IMR-90 (cell line): ENCODE measurements around the gene SYT5. TPM values are rescaled to one million over a fixed set of nuclear protein-coding genes. Genes with fewer than 3 reads are reported as not detected.

Experiments
- ATAC-seq: fragments of 200-7000 bp; cut with Tn5 transposase; 2 replicates; pipeline ENCODE4 v1.9.1; 2020; ENCODE audit warnings: low read depth, mild to moderate bottlenecking, moderate library complexity
- BruUV-seq: library from RNA; stranded (reverse); fragments of 400-500 nt; replicated peaks from 2 replicates; lab custom pipeline; 2021; lab: Mats Ljungman, UMichigan
- CTCF ChIA-PET: fragments of 300-600 bp; formaldehyde crosslinking; extraction: SDS; loops from one replicate; lab custom pipeline; 2021; ENCODE audit warnings: antibody characterized with exemption; lab: Yijun Ruan, JAX
- POLR2A ChIA-PET: fragments of 300-600 bp; sonication (Branson Sonifier 250); formaldehyde crosslinking; loops from one replicate; lab custom pipeline; 2022; ENCODE audit warnings: antibody characterized with exemption; ENCODE audit not compliant: unreplicated experiment; lab: Charles Lee
- DNase-seq: peaks from one replicate; pipeline ENCODE4 v3.0.0; 2013
- H2AFZ ChIP-seq: replicated peaks from 2 replicates; pipeline ENCODE3; 2013; ENCODE audit warnings: low read length, mild to moderate bottlenecking; ENCODE audit not compliant: poor library complexity
- H2AK5ac ChIP-seq: 2 replicates; pipeline ENCODE4 v1.6.1; 2013; ENCODE audit warnings: low read depth, low read length, inconsistent platforms
- H2AK9ac ChIP-seq: replicated peaks from 2 replicates; pipeline ENCODE3; 2013; ENCODE audit warnings: mild to moderate bottlenecking, low read depth, low read length, moderate library complexity; ENCODE audit not compliant: poor library complexity
- H2BK120ac ChIP-seq: 2 replicates; pipeline ENCODE4 v1.6.1; 2013; ENCODE audit warnings: low read depth, low read length, inconsistent platforms
- H2BK15ac ChIP-seq: 3 replicates; pipeline ENCODE4 v1.6.1; 2013; ENCODE audit warnings: low read depth, low read length, inconsistent platforms
- H2BK20ac ChIP-seq: 2 replicates; pipeline ENCODE4 v1.6.1; 2013; ENCODE audit warnings: low read depth, mild to moderate bottlenecking, inconsistent platforms, low read length, moderate library complexity
- H2BK5ac ChIP-seq: 2 replicates; pipeline ENCODE4 v1.6.1; 2013; ENCODE audit warnings: mild to moderate bottlenecking, low read depth, low read length, inconsistent platforms; ENCODE audit not compliant: poor library complexity, severe bottlenecking
- H3K14ac ChIP-seq: replicated peaks from 2 replicates; pipeline ENCODE4 v1.6.1; 2013; ENCODE audit warnings: low read depth, low read length, inconsistent platforms
- H3K18ac ChIP-seq: 2 replicates; pipeline ENCODE4 v1.6.1; 2013; ENCODE audit warnings: low read depth, low read length, control low read depth
- H3K23ac ChIP-seq: 2 replicates; pipeline ENCODE4 v1.6.1; 2013; ENCODE audit warnings: low read depth, low read length, inconsistent platforms
- H3K27ac ChIP-seq: 2 replicates; pipeline ENCODE4 v1.5.1; 2013; ENCODE audit warnings: mild to moderate bottlenecking, control low read depth, low read length; ENCODE audit not compliant: insufficient read depth
- H3K27me3 ChIP-seq: 2 replicates; pipeline ENCODE4 v1.6.1; 2013; ENCODE audit warnings: low read length; ENCODE audit not compliant: control insufficient read depth, insufficient read depth
- H3K36me3 ChIP-seq: 2 replicates; pipeline ENCODE4 v1.6.1; 2013; ENCODE audit warnings: low read length, mixed read lengths; ENCODE audit not compliant: control insufficient read depth, insufficient read depth
- H3K4ac ChIP-seq: 2 replicates; pipeline ENCODE4 v1.6.1; 2013; ENCODE audit warnings: low read depth, low read length, inconsistent platforms
- H3K4me1 ChIP-seq: 2 replicates; pipeline ENCODE4 v1.6.1; 2013; ENCODE audit warnings: low read length, mixed read lengths; ENCODE audit not compliant: control insufficient read depth, insufficient read depth
- H3K4me2 ChIP-seq: 2 replicates; pipeline ENCODE4 v1.6.1; 2013; ENCODE audit warnings: low read depth, mild to moderate bottlenecking, control low read depth, low read length, moderate library complexity
- H3K4me3 ChIP-seq: 2 replicates; pipeline ENCODE4 v1.5.1; 2013; ENCODE audit warnings: low read depth, mild to moderate bottlenecking, control low read depth, low read length, moderate library complexity; ENCODE audit not compliant: insufficient read depth
- H3K56ac ChIP-seq: 2 replicates; pipeline ENCODE4 v1.6.1; 2013; ENCODE audit warnings: low read length, inconsistent platforms; ENCODE audit not compliant: insufficient read depth; ENCODE audit errors: extremely low read depth
- H3K79me1 ChIP-seq, 2 experiments: 2 replicates each; pipeline ENCODE4 v1.6.1; 2013; ENCODE audit warnings: low read length in 2 of 2, inconsistent platforms in 1 of 2, low read depth in 1 of 2
- H3K9ac ChIP-seq: 2 replicates; pipeline ENCODE4 v1.6.1; 2013; ENCODE audit warnings: low read depth, low read length, control low read depth
- H3K9me1 ChIP-seq: 2 replicates; pipeline ENCODE4 v1.6.1; 2013; ENCODE audit warnings: low read length, inconsistent platforms; ENCODE audit not compliant: insufficient read depth
- H3K9me3 ChIP-seq: 2 replicates; pipeline ENCODE4 v1.6.1; 2013; ENCODE audit warnings: low read length; ENCODE audit not compliant: control insufficient read depth, insufficient read depth
- H4K20me1 ChIP-seq: 2 replicates; pipeline ENCODE4 v1.6.1; 2013; ENCODE audit warnings: low read length, inconsistent platforms; ENCODE audit not compliant: insufficient read depth
- H4K5ac ChIP-seq: 2 replicates; pipeline ENCODE4 v1.6.1; 2013; ENCODE audit warnings: mild to moderate bottlenecking, low read depth, low read length, control low read depth
- H4K8ac ChIP-seq, 2 experiments: 2 replicates each; pipeline ENCODE4 v1.6.1; 2013; ENCODE audit warnings: low read depth in 2 of 2, low read length in 2 of 2, control low read depth in 1 of 2, inconsistent platforms in 1 of 2
- H4K91ac ChIP-seq: 2 replicates; pipeline ENCODE4 v1.6.1; 2013; ENCODE audit warnings: low read depth, low read length, inconsistent platforms; ENCODE audit not compliant: insufficient read depth
- BHLHE40 ChIP-seq: fragments of 150-350 bp; IDR thresholded peaks from 2 replicates; pipeline ENCODE4 v1.6.1; 2016; ENCODE audit warnings: mild to moderate bottlenecking, low read depth, low read length
- CEBPB ChIP-seq: IDR thresholded peaks from 2 replicates; pipeline ENCODE4 v1.6.1; 2012; ENCODE audit warnings: low read depth, low read length, improper control_type of control experiment
- FOS ChIP-seq: fragments of 150-350 bp; IDR thresholded peaks from 2 replicates; pipeline ENCODE4 v1.6.1; 2016; ENCODE audit warnings: low read depth, low read length
- MAZ ChIP-seq: IDR thresholded peaks from 2 replicates; pipeline ENCODE4 v1.6.1; 2012; ENCODE audit warnings: low read depth, mild to moderate bottlenecking, low read length, improper control_type of control experiment, moderate library complexity, borderline replicate concordance
- MXI1 ChIP-seq: IDR thresholded peaks from 2 replicates; pipeline ENCODE4 v1.6.1; 2012; ENCODE audit warnings: low read depth, mild to moderate bottlenecking, low read length, moderate library complexity, borderline replicate concordance
- POLR2A ChIP-seq: IDR thresholded peaks from 2 replicates; pipeline ENCODE4 v1.6.1; 2012; ENCODE audit warnings: mild to moderate bottlenecking, low read depth, low read length
- RFX5 ChIP-seq: IDR thresholded peaks from 2 replicates; pipeline ENCODE4 v1.8.0; 2012; ENCODE audit warnings: low read depth, mild to moderate bottlenecking, low read length, moderate library complexity
- WGBS, 2 experiments: methylation state at CpG; one replicate each; pipeline versions ENCODE4 v1.1.5 to v1.1.7; 2013; ENCODE audit warnings: missing lambda C conversion rate in 2 of 2; ENCODE audit not compliant: insufficient read length in 1 of 2; ENCODE audit errors: extremely low coverage in 2 of 2; 5-methylcytosine and 5-hydroxymethylcytosine counted together
- dilution Hi-C: fragments of 300-500 bp; cut with HindIII; formaldehyde crosslinking; loops from one replicate; pipeline ENCODE4 v1.14.3; 2018; ENCODE audit warnings: low sequenced_read_pairs; ENCODE audit not compliant: unreplicated experiment
- in situ Hi-C: fragments of 300-500 bp; cut with MboI; formaldehyde crosslinking; loops from 3 replicates; pipeline ENCODE4 v1.14.3; 2019; ENCODE audit warnings: low sequenced_read_pairs, inconsistent platforms, mixed read lengths
- intact Hi-C: fragments of 100-400 bp; cut with micrococcal nuclease; formaldehyde crosslinking; loops from 2 replicates; pipeline ENCODE4 v1.10.0; 2022
- polyA plus RNA-seq, 3 experiments: library from polyadenylated mRNA; depleted of rRNA; stranded (reverse); fragments of >200 nt; gene quantifications; 2 replicates each; pipeline ENCODE4 v1.2.3, GENCODE V29; 2012; ENCODE audit warnings: low replicate concordance in 1 of 3
- total RNA-seq: library from RNA; depleted of rRNA; stranded (reverse); fragments of >200 nt; gene quantifications from 2 replicates; pipeline ENCODE4 v1.2.3, GENCODE V29; 2012

SYT5 gene
- total and polyA plus RNA-seq, 2 of the 4 experiments (the other 2 are of a cell fraction), result under 0.01 to 0.15 TPM

DNA sequence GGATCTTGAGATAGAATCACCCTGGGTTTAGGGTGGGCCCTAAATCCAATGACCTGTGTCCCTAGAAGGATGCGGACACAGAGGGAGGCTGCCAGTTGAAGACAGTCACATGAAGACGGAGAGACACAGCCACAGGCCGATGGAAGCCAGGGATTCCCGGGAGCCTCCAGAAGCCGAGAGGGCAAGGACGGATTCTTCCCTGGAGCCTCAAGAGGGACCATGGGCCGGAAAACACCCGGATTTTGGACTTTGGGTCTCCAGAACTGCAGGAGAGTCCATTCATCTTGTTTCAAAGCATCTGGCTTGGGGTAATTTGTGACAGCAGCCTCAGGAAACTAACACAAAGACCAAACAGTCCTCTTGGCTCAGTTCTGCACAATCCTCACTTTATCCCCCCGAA, 46.2 kb upstream of the SYT5 start:
- no peak overlapping the region for H3K56ac ChIP-seq
- H2BK120ac ChIP-seq, result no peak overlapping the region
- H3K14ac ChIP-seq, result no peak overlapping the region
- DNase-seq (no peak), ATAC-seq (no peak)
- in situ Hi-C loops, result no loop called here
- no peaks in the 10 kb centered on the region for H3K79me1 ChIP-seq
- no peak overlapping the region for H3K4me3 ChIP-seq
- no peak overlapping the region for H3K4ac ChIP-seq
- H3K4me2 ChIP-seq, result no peak overlapping the region
- no peak overlapping the region for H2BK15ac ChIP-seq
- H3K23ac ChIP-seq, result no peak overlapping the region
- intact Hi-C loops, result no loop called here
- ChIA-PET CTCF (no interaction called here), POLR2A (no interaction called here)
- no peak overlapping the region for H2BK20ac ChIP-seq
- no peak overlapping the region for H2BK5ac ChIP-seq
- H2AFZ ChIP-seq, result no peak overlapping the region
- H3K4me1 ChIP-seq, result no peaks in the 10 kb centered on the region
- H4K20me1 ChIP-seq, result peaks cover 11% of the 10 kb centered on the region
- TF ChIP-seq CEBPB (no peak), MAZ (no peak), FOS (no peak), RFX5 (no peak), MXI1 (no peak), BHLHE40 (no peak), POLR2A (no peak)
- no peaks in the 10 kb centered on the region for H3K9me3 ChIP-seq
- dilution Hi-C loops, result no loop called here
- no peak overlapping the region for H2AK9ac ChIP-seq
- H4K91ac ChIP-seq, result no peak overlapping the region
- H3K27me3 ChIP-seq, result no peaks in the 10 kb centered on the region
- H3K9me1 ChIP-seq, result 0 out of 2 replicates have a peak, but pooled peaks cover 6% of the 10 kb centered on the region
- BruUV-seq, result no TSS peak
- H4K8ac ChIP-seq, result no peak overlapping the region
- WGBS, 2 experiments, result 96% methylated on average over 6 of the region's 9 CpGs; no CpG with 5 or more reads in 1 of the 2 experiments
- H3K27ac ChIP-seq, result no peak overlapping the region
- H4K5ac ChIP-seq, result no peak overlapping the region
- H3K36me3 ChIP-seq, result peaks cover 34% of the 10 kb centered on the region
- no peak overlapping the region for H3K9ac ChIP-seq
- H2AK5ac ChIP-seq, result no peak overlapping the region
- H3K18ac ChIP-seq, result no peak overlapping the region
